IMR-90 (cell line): ENCODE measurements around the gene CMTM6. TPM values are rescaled to one million over a fixed set of nuclear protein-coding genes. Genes with fewer than 3 reads are reported as not detected.

Experiments
- ATAC-seq: fragments of 200-7000 bp; cut with Tn5 transposase; 2 replicates; pipeline ENCODE4 v1.9.1; 2020; ENCODE audit warnings: low read depth, mild to moderate bottlenecking, moderate library complexity
- BruUV-seq: library from RNA; stranded (reverse); fragments of 400-500 nt; replicated peaks from 2 replicates; lab custom pipeline; 2021; lab: Mats Ljungman, UMichigan
- CTCF ChIA-PET: fragments of 300-600 bp; formaldehyde crosslinking; extraction: SDS; loops from one replicate; lab custom pipeline; 2021; ENCODE audit warnings: antibody characterized with exemption; lab: Yijun Ruan, JAX
- POLR2A ChIA-PET: fragments of 300-600 bp; sonication (Branson Sonifier 250); formaldehyde crosslinking; loops from one replicate; lab custom pipeline; 2022; ENCODE audit warnings: antibody characterized with exemption; ENCODE audit not compliant: unreplicated experiment; lab: Charles Lee
- DNase-seq: peaks from one replicate; pipeline ENCODE4 v3.0.0; 2013
- H2AFZ ChIP-seq: replicated peaks from 2 replicates; pipeline ENCODE3; 2013; ENCODE audit warnings: low read length, mild to moderate bottlenecking; ENCODE audit not compliant: poor library complexity
- H2AK5ac ChIP-seq: 2 replicates; pipeline ENCODE4 v1.6.1; 2013; ENCODE audit warnings: low read depth, low read length, inconsistent platforms
- H2AK9ac ChIP-seq: replicated peaks from 2 replicates; pipeline ENCODE3; 2013; ENCODE audit warnings: mild to moderate bottlenecking, low read depth, low read length, moderate library complexity; ENCODE audit not compliant: poor library complexity
- H2BK120ac ChIP-seq: 2 replicates; pipeline ENCODE4 v1.6.1; 2013; ENCODE audit warnings: low read depth, low read length, inconsistent platforms
- H2BK15ac ChIP-seq: 3 replicates; pipeline ENCODE4 v1.6.1; 2013; ENCODE audit warnings: low read depth, low read length, inconsistent platforms
- H2BK20ac ChIP-seq: 2 replicates; pipeline ENCODE4 v1.6.1; 2013; ENCODE audit warnings: low read depth, mild to moderate bottlenecking, inconsistent platforms, low read length, moderate library complexity
- H2BK5ac ChIP-seq: 2 replicates; pipeline ENCODE4 v1.6.1; 2013; ENCODE audit warnings: mild to moderate bottlenecking, low read depth, low read length, inconsistent platforms; ENCODE audit not compliant: poor library complexity, severe bottlenecking
- H3K14ac ChIP-seq: replicated peaks from 2 replicates; pipeline ENCODE4 v1.6.1; 2013; ENCODE audit warnings: low read depth, low read length, inconsistent platforms
- H3K18ac ChIP-seq: 2 replicates; pipeline ENCODE4 v1.6.1; 2013; ENCODE audit warnings: low read depth, low read length, control low read depth
- H3K23ac ChIP-seq: 2 replicates; pipeline ENCODE4 v1.6.1; 2013; ENCODE audit warnings: low read depth, low read length, inconsistent platforms
- H3K27ac ChIP-seq: 2 replicates; pipeline ENCODE4 v1.5.1; 2013; ENCODE audit warnings: mild to moderate bottlenecking, control low read depth, low read length; ENCODE audit not compliant: insufficient read depth
- H3K27me3 ChIP-seq: 2 replicates; pipeline ENCODE4 v1.6.1; 2013; ENCODE audit warnings: low read length; ENCODE audit not compliant: control insufficient read depth, insufficient read depth
- H3K36me3 ChIP-seq: 2 replicates; pipeline ENCODE4 v1.6.1; 2013; ENCODE audit warnings: low read length, mixed read lengths; ENCODE audit not compliant: control insufficient read depth, insufficient read depth
- H3K4ac ChIP-seq: 2 replicates; pipeline ENCODE4 v1.6.1; 2013; ENCODE audit warnings: low read depth, low read length, inconsistent platforms
- H3K4me1 ChIP-seq: 2 replicates; pipeline ENCODE4 v1.6.1; 2013; ENCODE audit warnings: low read length, mixed read lengths; ENCODE audit not compliant: control insufficient read depth, insufficient read depth
- H3K4me2 ChIP-seq: 2 replicates; pipeline ENCODE4 v1.6.1; 2013; ENCODE audit warnings: low read depth, mild to moderate bottlenecking, control low read depth, low read length, moderate library complexity
- H3K4me3 ChIP-seq: 2 replicates; pipeline ENCODE4 v1.5.1; 2013; ENCODE audit warnings: low read depth, mild to moderate bottlenecking, control low read depth, low read length, moderate library complexity; ENCODE audit not compliant: insufficient read depth
- H3K56ac ChIP-seq: 2 replicates; pipeline ENCODE4 v1.6.1; 2013; ENCODE audit warnings: low read length, inconsistent platforms; ENCODE audit not compliant: insufficient read depth; ENCODE audit errors: extremely low read depth
- H3K79me1 ChIP-seq, 2 experiments: 2 replicates each; pipeline ENCODE4 v1.6.1; 2013; ENCODE audit warnings: low read length in 2 of 2, inconsistent platforms in 1 of 2, low read depth in 1 of 2
- H3K9ac ChIP-seq: 2 replicates; pipeline ENCODE4 v1.6.1; 2013; ENCODE audit warnings: low read depth, low read length, control low read depth
- H3K9me1 ChIP-seq: 2 replicates; pipeline ENCODE4 v1.6.1; 2013; ENCODE audit warnings: low read length, inconsistent platforms; ENCODE audit not compliant: insufficient read depth
- H3K9me3 ChIP-seq: 2 replicates; pipeline ENCODE4 v1.6.1; 2013; ENCODE audit warnings: low read length; ENCODE audit not compliant: control insufficient read depth, insufficient read depth
- H4K20me1 ChIP-seq: 2 replicates; pipeline ENCODE4 v1.6.1; 2013; ENCODE audit warnings: low read length, inconsistent platforms; ENCODE audit not compliant: insufficient read depth
- H4K5ac ChIP-seq: 2 replicates; pipeline ENCODE4 v1.6.1; 2013; ENCODE audit warnings: mild to moderate bottlenecking, low read depth, low read length, control low read depth
- H4K8ac ChIP-seq, 2 experiments: 2 replicates each; pipeline ENCODE4 v1.6.1; 2013; ENCODE audit warnings: low read depth in 2 of 2, low read length in 2 of 2, control low read depth in 1 of 2, inconsistent platforms in 1 of 2
- H4K91ac ChIP-seq: 2 replicates; pipeline ENCODE4 v1.6.1; 2013; ENCODE audit warnings: low read depth, low read length, inconsistent platforms; ENCODE audit not compliant: insufficient read depth
- BHLHE40 ChIP-seq: fragments of 150-350 bp; IDR thresholded peaks from 2 replicates; pipeline ENCODE4 v1.6.1; 2016; ENCODE audit warnings: mild to moderate bottlenecking, low read depth, low read length
- CHD1 ChIP-seq: IDR thresholded peaks from 2 replicates; pipeline ENCODE4 v1.6.1; 2012; ENCODE audit warnings: low read depth, low read length, improper control_type of control experiment
- CTCF ChIP-seq: conservative IDR thresholded peaks from 2 replicates; pipeline ENCODE4 v1.5.1; 2012; ENCODE audit warnings: mild to moderate bottlenecking, low read depth, low read length, improper control_type of control experiment
- ELK1 ChIP-seq: fragments of 150-350 bp; IDR thresholded peaks from 2 replicates; pipeline ENCODE4 v1.6.1; 2016; ENCODE audit warnings: low read depth, mild to moderate bottlenecking, low read length, moderate library complexity, borderline replicate concordance
- FOS ChIP-seq: fragments of 150-350 bp; IDR thresholded peaks from 2 replicates; pipeline ENCODE4 v1.6.1; 2016; ENCODE audit warnings: low read depth, low read length
- MAFK ChIP-seq: IDR thresholded peaks from 2 replicates; pipeline ENCODE4 v1.6.1; 2012; ENCODE audit warnings: low read depth, low read length, improper control_type of control experiment
- MAZ ChIP-seq: IDR thresholded peaks from 2 replicates; pipeline ENCODE4 v1.6.1; 2012; ENCODE audit warnings: low read depth, mild to moderate bottlenecking, low read length, improper control_type of control experiment, moderate library complexity, borderline replicate concordance
- MXI1 ChIP-seq: IDR thresholded peaks from 2 replicates; pipeline ENCODE4 v1.6.1; 2012; ENCODE audit warnings: low read depth, mild to moderate bottlenecking, low read length, moderate library complexity, borderline replicate concordance
- POLR2A ChIP-seq: IDR thresholded peaks from 2 replicates; pipeline ENCODE4 v1.6.1; 2012; ENCODE audit warnings: mild to moderate bottlenecking, low read depth, low read length
- RAD21 ChIP-seq: IDR thresholded peaks from 2 replicates; pipeline ENCODE4 v1.6.1; 2012; ENCODE audit warnings: low read length, improper control_type of control experiment
- RCOR1 ChIP-seq: IDR thresholded peaks from 2 replicates; pipeline ENCODE4 v1.6.1; 2012; ENCODE audit warnings: mild to moderate bottlenecking, low read length, improper control_type of control experiment; ENCODE audit not compliant: insufficient replicate concordance
- RFX5 ChIP-seq: IDR thresholded peaks from 2 replicates; pipeline ENCODE4 v1.8.0; 2012; ENCODE audit warnings: low read depth, mild to moderate bottlenecking, low read length, moderate library complexity
- SMC3 ChIP-seq: fragments of 150-350 bp; IDR thresholded peaks from 2 replicates; pipeline ENCODE4 v1.6.1; 2016; ENCODE audit warnings: low read depth, mild to moderate bottlenecking, antibody characterized with exemption, low read length, moderate library complexity
- USF2 ChIP-seq: fragments of 150-350 bp; IDR thresholded peaks from 2 replicates; pipeline ENCODE4 v1.6.1; 2017; ENCODE audit warnings: mild to moderate bottlenecking, antibody characterized with exemption, low read length, low read depth
- WGBS, 2 experiments: methylation state at CpG; one replicate each; pipeline versions ENCODE4 v1.1.5 to v1.1.7; 2013; ENCODE audit warnings: missing lambda C conversion rate in 2 of 2; ENCODE audit not compliant: insufficient read length in 1 of 2; ENCODE audit errors: extremely low coverage in 2 of 2; 5-methylcytosine and 5-hydroxymethylcytosine counted together
- dilution Hi-C: fragments of 300-500 bp; cut with HindIII; formaldehyde crosslinking; loops from one replicate; pipeline ENCODE4 v1.14.3; 2018; ENCODE audit warnings: low sequenced_read_pairs; ENCODE audit not compliant: unreplicated experiment
- in situ Hi-C: fragments of 300-500 bp; cut with MboI; formaldehyde crosslinking; loops from 3 replicates; pipeline ENCODE4 v1.14.3; 2019; ENCODE audit warnings: low sequenced_read_pairs, inconsistent platforms, mixed read lengths
- intact Hi-C: fragments of 100-400 bp; cut with micrococcal nuclease; formaldehyde crosslinking; loops from 2 replicates; pipeline ENCODE4 v1.10.0; 2022
- polyA plus RNA-seq, 3 experiments: library from polyadenylated mRNA; depleted of rRNA; stranded (reverse); fragments of >200 nt; gene quantifications; 2 replicates each; pipeline ENCODE4 v1.2.3, GENCODE V29; 2012; ENCODE audit warnings: low replicate concordance in 1 of 3
- total RNA-seq: library from RNA; depleted of rRNA; stranded (reverse); fragments of >200 nt; gene quantifications from 2 replicates; pipeline ENCODE4 v1.2.3, GENCODE V29; 2012

Gene CMTM6
- total and polyA plus RNA-seq, 2 of the 4 experiments (the other 2 are of a cell fraction): 29.4 to 36.6 TPM

- intact Hi-C loops: loop anchor here (5.0 kb wide), 1 partner anchor 49 kb away; no protein-coding TSS in a partner anchor
- H3K18ac ChIP-seq: no peak overlapping the region
- no peaks in the 10 kb centered on the region for H3K36me3 ChIP-seq
- H3K9me1 ChIP-seq: peaks cover 6% of the 10 kb centered on the region; the same call in 1 of the 2 replicates
- no peak for DNase-seq
- ATAC-seq: no peak
- no peak overlapping the region for H3K14ac ChIP-seq
- H4K8ac ChIP-seq: no peak overlapping the region
- H4K5ac ChIP-seq: no peak overlapping the region
- H2AK9ac ChIP-seq: no peak overlapping the region
- no peak overlapping the region for H3K27ac ChIP-seq
- no peak overlapping the region for H3K56ac ChIP-seq
- dilution Hi-C loops: no loop called here
- TF ChIP-seq MAFK: no peak
- no peak for TF ChIP-seq CHD1
- no peak for TF ChIP-seq RFX5
- TF ChIP-seq POLR2A: no peak
- no peak for TF ChIP-seq FOS
- no peak for TF ChIP-seq SMC3
- no peak for TF ChIP-seq ELK1
- no peak for TF ChIP-seq MXI1
- TF ChIP-seq CTCF: no peak
- no peak for TF ChIP-seq BHLHE40
- TF ChIP-seq RAD21: no peak
- no peak for TF ChIP-seq MAZ
- TF ChIP-seq USF2: no peak
- TF ChIP-seq RCOR1: no peak
- ChIA-PET POLR2A (no interaction called here), CTCF (interaction anchor here (0.6 to 1.1 kb wide), 3 partner anchors 17 to 29 kb away, joined by 3 to 4 read pairs (median 3); no protein-coding TSS in a partner anchor)
- no peak overlapping the region for H3K9ac ChIP-seq
- H4K20me1 ChIP-seq: 0 out of 2 replicates have a peak, but pooled peaks cover 6% of the 10 kb centered on the region
- no peak overlapping the region for H3K4me3 ChIP-seq
- H3K27me3 ChIP-seq: no peaks in the 10 kb centered on the region
- H2BK120ac ChIP-seq: no peak overlapping the region
- H3K9me3 ChIP-seq: no peaks in the 10 kb centered on the region
- H2BK20ac ChIP-seq: no peak overlapping the region
- in situ Hi-C loops: no loop called here
- no peak overlapping the region for H3K4ac ChIP-seq
- no peak overlapping the region for H2BK15ac ChIP-seq
- WGBS, 2 experiments: 96% methylated on average over 4 of the region's 12 CpGs; no CpG with 5 or more reads in 1 of the 2 experiments
- no peak overlapping the region for H2AK5ac ChIP-seq
- no peak overlapping the region for H4K91ac ChIP-seq
- no peak overlapping the region for H3K23ac ChIP-seq
- no peak overlapping the region for H2BK5ac ChIP-seq
- peaks cover 0 to 3% of the 10 kb centered on the region in 2 experiments; a peak in 2 of 4 replicates for H3K79me1 ChIP-seq
- H2AFZ ChIP-seq: no peak overlapping the region
- H3K4me2 ChIP-seq: no peak overlapping the region
- H3K4me1 ChIP-seq: peaks cover 10% of the 10 kb centered on the region
- BruUV-seq: no TSS peak
Measured at GRCh38 chr3:32450992-32451659, 51.5 kb downstream of the CMTM6 start.
